KG1 (cell line): Measurements from ENCODE around the gene LMTK3.

ENCODE experiments used
- DNase-seq: peaks from one replicate; lab custom pipeline; 2025; lab: John Stamatoyannopoulos, UW

Gene LMTK3

DNA sequence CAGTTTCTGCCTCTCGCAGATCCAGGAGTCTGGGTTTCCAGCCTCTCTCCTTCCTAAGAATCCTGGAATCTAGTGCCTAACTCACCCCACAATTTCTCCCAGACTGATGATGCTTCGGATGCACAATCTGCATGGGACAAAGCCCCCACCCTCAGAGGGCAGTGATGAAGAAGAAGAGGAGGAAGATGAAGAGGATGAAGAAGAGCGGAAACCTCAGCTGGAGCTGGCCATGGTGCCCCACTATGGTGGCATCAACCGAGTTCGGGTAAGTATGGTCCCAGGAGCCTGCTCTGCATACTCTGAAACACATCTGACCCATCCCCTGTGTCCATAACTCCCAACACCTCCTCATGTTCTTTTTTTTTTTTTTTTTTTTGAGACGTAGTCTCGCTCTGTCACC lies 65.1 kb downstream of the LMTK3 start:
- DNase-seq: no peak

GRCh38 chr19:48445606-48446481 lies 65.8 kb downstream of the LMTK3 start, which contains the start of gene GRWD1:
TSS of gene GRWD1 (plus strand) at chr19:48445983. CDS start at chr19:48446006, 23 bp downstream.
- peak; percentile 94 for DNase-seq

DNA sequence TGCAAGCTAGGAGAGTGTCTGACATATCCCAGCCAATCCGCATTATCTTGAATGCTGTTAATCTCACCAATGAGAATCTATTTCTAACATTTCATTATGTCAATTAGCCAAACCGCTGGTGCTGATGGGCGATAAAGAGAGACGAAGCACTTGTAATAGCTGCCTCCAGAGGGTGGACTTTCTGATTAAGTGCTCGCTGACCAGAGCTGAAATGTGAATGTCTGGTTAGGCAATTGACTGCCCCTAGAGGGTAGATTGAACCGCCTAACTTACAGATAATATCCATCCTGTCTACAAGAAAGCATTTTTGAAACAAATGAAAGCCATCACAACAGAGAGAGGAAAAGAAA lies 66.4 kb downstream of the LMTK3 start:
- peak; percentile 90 for DNase-seq

GRCh38 chr19:48444936-48445200 lies 66.8 kb downstream of the LMTK3 start:
- DNase-seq: no peak

GRCh38 chr19:48444129-48444935 lies 67.3 kb downstream of the LMTK3 start:
- no peak for DNase-seq

GRCh38 chr19:48443731-48444128 lies 67.9 kb downstream of the LMTK3 start:
- no peak for DNase-seq

- DNase-seq: no peak
Observed at GRCh38 chr19:48443256-48443655, 68.4 kb downstream of the LMTK3 start.

- no peak for DNase-seq
Observed at GRCh38 chr19:48442116-48443035, 69.3 kb downstream of the LMTK3 start.

DNA sequence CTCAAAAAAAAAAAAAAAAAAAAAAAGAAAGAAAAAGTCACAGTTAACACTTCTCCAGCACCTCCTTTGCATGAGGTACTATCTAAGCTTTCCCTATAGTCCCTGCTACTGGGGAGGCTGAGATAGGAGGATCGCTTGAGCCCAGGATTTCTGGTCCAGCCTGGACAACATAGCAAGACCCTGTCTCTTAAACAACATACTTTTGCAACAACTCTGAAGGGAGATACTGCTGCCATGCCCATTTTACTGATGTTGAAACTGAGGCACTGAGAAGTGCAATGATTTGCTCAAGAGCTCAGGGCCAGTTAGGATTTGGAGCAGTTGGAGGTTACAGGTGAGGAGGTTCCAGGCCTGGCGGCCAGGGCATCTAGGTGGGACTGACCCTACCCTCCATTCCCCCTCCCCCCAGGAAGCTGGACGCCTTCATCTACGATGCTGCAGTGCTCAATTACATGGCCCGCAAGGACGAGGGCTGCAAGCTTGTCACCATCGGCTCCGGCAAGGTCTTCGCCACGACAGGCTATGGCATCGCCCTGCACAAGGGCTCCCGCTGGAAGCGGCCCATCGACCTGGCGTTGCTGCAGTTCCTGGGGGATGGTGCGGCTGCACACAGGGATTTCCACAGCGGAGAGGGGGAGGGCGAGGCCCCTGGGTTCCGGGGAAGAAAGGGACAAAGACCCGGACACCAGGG lies 70.1 kb downstream of the LMTK3 start:
- no peak for DNase-seq

DNA sequence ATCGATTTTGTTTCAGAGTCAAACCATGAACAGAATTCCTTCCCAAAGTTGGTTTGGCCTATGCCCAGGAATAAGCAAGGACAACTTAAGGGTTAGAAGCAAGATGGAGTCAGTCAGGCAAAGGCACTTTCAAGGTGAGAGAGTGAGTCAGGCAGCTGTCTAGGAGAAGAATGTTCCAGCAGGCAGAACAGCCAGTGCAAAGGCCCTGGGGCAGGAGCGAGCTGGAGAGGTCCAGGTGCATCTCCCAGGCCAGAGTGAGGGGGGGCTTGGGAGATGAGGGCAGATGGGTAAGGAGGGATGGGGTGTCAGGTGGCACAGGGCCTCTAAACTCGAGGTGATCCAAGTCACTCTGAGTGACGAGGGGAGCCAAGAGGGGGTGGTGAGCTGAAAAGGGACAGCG lies 75.0 kb downstream of the LMTK3 start:
- DNase-seq: no peak
